Endothelial cell of coronary artery (primary cell): ENCODE data around the gene MORC3. TPM values are rescaled to one million over a fixed set of nuclear protein-coding genes. Genes with fewer than 3 reads are reported as not detected.

Source experiments
- total RNA-seq: library from RNA; depleted of rRNA; stranded (reverse); fragments of >200 nt; gene quantifications from 2 replicates; pipeline ENCODE4 v1.2.3, GENCODE V29; 2014

Gene MORC3, protein sequence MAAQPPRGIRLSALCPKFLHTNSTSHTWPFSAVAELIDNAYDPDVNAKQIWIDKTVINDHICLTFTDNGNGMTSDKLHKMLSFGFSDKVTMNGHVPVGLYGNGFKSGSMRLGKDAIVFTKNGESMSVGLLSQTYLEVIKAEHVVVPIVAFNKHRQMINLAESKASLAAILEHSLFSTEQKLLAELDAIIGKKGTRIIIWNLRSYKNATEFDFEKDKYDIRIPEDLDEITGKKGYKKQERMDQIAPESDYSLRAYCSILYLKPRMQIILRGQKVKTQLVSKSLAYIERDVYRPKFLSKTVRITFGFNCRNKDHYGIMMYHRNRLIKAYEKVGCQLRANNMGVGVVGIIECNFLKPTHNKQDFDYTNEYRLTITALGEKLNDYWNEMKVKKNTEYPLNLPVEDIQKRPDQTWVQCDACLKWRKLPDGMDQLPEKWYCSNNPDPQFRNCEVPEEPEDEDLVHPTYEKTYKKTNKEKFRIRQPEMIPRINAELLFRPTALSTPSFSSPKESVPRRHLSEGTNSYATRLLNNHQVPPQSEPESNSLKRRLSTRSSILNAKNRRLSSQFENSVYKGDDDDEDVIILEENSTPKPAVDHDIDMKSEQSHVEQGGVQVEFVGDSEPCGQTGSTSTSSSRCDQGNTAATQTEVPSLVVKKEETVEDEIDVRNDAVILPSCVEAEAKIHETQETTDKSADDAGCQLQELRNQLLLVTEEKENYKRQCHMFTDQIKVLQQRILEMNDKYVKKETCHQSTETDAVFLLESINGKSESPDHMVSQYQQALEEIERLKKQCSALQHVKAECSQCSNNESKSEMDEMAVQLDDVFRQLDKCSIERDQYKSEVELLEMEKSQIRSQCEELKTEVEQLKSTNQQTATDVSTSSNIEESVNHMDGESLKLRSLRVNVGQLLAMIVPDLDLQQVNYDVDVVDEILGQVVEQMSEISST
- total RNA-seq: 36.2 and 48.1 TPM in 2 replicates

DNA sequence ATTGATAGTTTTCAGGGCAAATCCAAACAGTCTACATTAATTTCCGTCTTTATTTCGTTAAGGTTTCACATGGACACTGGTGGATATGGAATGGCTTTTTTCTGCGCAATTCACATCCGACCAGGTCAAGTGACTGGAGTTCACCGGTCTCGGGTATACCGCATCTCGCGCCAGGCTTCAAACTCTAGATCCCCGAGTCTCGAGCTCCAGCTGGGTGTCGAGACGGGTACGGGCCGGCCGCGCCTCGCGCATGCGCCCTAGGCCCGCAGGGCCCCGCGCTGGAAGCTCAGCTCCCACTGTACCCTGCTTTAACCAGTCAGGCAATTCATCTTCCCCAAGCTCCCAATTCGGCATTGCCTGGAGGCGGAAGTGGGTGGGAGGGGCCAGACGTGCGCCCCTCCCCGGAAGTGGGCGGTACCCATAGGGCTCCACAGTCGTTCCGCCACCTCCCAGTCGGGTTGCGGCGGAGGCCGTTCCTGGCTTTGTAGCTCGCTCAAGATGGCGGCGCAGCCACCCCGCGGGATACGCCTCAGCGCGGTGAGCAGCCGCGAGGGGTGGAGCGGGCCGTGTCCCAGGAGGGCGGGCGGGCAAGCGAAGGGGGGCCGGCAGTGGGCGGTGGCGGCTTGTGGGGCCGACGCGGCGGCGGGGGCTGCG, at the start of gene MORC3:
MORC3 (plus strand) TSS at position 431 of the 654 bp plus-strand sequence; CDS start at position 499, 68 bp downstream.

DNA sequence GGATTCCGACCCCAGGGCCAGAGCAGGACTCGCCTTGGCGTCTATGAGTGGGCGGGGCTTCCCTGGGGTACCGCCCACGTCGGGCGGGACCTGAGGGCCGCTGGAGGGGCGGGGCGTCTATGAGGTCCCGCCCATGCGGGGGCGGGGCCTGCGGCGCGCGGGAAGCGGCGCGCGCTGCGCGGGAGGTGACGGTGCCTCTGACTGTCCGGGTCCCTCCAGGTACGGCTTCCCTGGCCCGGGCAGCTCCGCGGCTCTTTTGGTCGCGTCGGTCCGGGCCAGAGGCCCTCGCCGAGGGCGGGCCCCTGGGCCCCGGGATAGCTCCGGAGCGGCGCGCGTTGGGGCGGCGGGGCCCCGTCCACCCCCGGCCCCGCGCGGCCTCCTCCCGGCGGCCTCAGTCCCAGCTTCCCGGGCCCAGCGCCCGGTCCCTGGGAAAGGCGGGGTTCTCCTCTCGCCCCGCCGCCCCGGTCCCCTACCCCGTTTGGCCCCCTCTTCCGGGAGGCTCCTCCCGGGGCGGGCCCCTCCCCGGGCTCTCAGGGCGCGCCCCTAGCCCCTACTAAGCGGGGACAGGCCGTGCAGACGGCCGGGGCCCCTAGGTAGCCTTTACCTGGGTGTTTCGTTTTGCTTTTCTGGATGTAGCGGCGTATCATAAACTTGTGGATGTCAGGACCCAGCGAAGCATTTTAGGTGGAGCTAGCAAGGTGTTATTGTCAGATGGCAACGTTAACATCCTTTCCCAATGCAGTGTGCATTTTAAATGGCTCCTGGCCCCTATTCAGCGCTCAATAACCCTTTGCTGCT, 65.4 kb downstream of the MORC3 start, which contains the start of gene CHAF1B:
CHAF1B (plus strand) TSS at position 160 of the 798 bp plus-strand sequence. CDS start 745 bp downstream, outside the sequence.

Other genes starting within 250 kb of the MORC3 start
- 5.7 and 11.1 TPM in 2 replicates for gene CBR3, start 185.1 kb upstream of the MORC3 start, total RNA-seq
- 3.2 and 3.7 TPM in 2 replicates for gene DOP1B, start 163.4 kb upstream of the MORC3 start, total RNA-seq
- gene CHAF1B, start 65.2 kb downstream of the MORC3 start, total RNA-seq: 2.1 and 3.3 TPM in 2 replicates
- 0.18 and 10.0 TPM in 2 replicates for gene CLDN14, start 159.9 kb downstream of the MORC3 start, total RNA-seq